ENCODE measurements around the gene PRKG1.
"Not testable (repeated sequence)": the region's sequence is repeated elsewhere in the genome, so short reads cannot be mapped to it uniquely, and the experiment has no call there.

PRKG1 gene

DNA sequence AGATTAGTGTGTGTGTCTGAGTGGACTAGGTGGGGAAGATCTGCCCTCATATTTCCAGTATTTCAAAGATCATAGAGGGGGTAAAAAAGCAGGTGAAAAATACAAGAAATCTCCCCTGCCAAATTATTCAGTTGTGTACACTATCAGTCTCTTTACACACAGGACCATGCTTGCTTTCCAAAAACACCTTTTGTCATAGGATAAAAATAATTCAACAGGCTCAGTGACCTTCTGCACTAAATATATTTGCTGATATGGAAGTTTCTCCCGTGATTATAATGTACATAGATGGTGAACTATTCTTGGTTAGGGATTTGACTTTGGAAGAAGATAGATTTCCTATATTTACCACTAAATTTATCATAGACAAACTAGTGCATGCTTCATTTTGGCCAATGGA is 649.8 kb downstream of the PRKG1 start:
- no peak for DNase-seq

DNA sequence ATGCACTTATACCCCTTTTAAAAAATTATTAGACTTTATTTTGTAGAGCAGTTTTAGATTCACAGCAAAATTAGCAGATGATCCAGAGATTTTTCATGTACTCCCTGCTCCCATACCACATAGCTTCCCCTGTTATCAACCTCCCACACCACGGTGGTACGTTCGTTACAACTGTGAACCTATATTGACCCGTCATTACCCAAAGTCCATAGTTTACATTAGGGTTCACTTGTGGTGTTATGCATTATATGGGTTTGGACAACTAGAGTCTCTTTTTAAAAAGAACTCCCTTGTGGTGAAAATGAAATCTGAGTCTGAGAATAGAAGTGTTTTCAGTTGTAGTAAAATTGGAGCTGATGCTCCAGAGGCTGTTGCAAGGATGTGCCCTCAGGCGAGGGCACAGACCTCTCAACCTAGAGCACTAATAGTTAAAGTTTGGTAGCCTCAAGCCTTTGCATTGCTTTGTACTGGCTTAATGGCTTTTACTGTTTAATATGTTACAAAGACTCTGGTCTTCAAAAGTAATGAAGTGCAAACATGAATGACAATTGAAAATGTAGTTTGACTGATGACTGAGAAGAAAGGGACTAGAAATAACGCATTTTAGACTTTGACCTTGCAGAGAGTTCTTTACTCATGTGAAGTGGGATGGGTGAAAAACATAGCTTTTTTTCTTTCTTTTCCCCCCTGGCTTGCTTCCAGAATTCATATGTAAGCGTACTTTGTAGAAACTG is 655.7 kb downstream of the PRKG1 start:
- no peak for DNase-seq

DNA sequence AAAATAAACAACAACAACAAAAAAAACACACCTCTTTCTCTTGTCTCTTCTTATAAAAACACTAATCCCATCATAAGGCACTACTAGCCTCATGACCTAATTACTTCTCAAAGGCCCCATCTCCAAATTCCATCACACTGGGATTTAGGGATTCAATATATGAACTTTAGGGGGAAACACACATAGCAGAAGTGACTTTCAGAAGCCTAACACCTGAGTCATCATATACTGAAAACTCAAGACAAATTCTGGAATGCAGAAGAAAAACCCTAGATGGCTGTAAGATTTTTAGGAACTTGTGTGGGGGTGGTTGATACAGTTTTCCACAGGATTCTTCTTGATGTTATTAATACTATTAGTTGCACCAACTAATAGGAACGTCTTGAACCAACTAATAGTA is 658.8 kb downstream of the PRKG1 start:
- no peak for DNase-seq

DNA sequence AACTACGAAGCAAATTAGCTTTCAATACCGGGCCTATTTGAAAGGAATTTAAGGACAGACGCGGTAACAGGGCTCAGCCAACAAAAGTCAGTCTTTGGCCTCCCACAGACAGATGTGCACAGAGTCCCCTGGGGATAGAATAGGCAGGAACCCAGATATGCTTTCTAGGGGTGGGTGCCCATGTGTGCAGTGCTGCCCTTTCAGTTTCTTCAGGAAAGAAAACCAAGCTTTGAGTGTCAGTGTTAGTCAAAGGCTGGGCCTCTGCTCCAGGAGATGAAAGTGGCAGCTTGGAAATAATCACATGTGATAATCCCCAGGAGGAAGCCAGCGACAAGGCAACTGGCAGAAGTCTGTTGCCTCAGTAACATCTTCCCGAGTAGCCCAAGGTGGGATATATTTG is 668.9 kb downstream of the PRKG1 start:
- DNase-seq, result no peak

DNA sequence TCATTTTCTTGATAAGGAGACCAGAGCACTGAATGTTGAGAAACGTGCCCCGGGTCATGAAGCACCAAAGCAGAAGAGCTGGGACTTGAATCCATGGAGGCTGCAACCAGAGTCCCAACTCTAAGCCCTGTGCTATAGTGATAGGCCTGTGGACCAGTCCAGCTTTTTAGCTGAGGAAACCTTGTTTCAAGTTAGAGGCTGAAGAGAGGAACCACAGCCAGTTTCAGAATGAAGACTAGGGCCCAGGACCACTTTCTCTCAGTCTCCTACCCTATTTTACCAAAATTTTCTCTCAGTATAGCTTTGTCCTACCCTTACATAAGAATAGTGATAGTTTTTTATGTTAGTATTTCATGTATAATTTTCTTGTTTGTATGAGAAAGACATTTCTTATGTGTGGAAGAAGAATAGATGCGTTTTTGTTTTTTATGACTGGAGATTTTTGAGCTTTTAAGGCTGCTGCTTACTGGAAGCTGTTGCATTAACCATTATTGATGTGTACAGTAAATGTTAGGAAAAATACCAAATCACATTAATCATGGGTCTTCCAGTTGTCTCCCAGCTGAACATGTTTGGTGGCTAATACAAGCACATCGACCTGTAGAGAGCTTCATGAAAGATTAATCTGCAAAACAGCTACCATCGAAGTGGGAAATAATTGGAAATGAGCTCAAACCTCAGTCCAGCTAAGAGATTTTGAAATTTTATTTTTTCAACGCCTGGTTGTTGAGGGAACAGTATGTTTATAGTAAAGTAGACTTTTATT is 670.1 kb downstream of the PRKG1 start:
- no peak for DNase-seq

DNA sequence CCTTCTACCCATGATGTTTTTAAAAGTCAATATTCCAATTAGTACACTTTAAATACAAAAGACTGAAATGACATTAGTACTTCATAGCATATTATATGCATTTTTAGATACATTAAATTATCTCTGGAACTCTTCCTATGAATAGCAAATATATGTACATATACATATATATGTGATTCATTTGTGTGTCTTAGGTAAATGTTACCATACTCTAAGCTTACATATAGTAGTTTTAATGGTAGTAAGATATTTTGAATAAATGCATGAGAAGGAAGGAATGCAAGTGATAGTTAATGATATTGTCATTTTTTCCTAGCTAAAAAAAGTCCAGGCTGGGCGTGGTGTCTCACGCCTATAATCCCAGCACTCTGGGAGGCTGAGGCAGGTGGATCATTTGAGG is 671.1 kb downstream of the PRKG1 start:
- DNase-seq, result no peak

DNA sequence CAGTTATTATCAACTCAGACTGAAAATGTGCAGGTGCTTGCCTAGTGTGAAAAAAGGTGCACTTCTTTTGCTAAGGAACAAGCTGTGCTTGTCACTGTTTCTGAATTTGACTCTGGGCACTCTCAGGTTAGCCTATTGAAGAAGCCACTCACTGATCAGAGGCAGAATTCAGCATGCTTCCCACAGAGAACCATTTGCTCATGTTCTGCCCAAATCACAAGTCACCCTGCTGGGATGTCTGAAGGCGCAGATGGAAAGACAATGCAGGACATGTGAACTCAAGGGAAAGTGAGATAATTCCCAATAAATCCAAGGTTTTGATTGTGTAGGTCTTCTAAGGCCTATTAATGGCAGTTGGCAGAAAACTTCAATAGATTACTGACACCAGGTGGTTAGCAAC is 672.9 kb downstream of the PRKG1 start:
- DNase-seq, result no peak

DNA sequence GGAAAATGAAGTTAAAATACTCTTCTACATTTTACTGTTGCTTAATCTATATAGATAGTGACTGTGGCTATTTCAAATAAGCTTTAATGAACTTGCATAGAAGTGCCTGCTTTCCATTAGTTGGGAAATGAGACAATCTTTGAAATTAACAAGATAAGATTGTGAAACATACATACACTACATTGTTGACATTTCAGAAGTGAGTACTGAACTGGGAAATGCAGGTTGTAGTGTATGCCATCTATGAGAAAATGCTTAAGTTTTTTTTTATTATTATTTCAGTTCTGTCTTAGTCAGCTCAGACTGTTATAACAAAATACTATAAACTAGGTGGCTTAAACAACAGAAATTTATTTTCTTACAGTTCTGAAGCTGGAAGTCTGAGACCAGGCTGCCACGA is 674.7 kb downstream of the PRKG1 start:
- DNase-seq, result no peak

DNA sequence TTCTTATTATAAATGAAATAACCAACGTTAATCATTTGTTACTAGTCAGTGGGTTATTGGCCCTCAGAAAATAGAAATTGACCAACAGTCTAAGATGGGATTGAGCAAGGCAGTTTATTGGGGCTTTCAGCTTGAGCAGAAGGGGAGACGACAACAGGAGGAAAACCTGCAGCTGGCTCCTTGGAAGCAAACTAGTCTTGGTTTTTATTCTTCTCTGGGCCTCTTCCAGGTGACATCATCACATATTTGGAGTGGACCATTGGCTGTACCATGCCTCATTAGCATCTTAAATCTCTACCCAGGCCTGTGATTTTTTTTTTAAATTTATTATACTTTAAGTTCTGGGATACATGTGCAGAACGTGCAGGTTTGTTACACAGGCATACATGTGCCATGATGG is 684.1 kb downstream of the PRKG1 start:
- DNase-seq, result no peak

DNA sequence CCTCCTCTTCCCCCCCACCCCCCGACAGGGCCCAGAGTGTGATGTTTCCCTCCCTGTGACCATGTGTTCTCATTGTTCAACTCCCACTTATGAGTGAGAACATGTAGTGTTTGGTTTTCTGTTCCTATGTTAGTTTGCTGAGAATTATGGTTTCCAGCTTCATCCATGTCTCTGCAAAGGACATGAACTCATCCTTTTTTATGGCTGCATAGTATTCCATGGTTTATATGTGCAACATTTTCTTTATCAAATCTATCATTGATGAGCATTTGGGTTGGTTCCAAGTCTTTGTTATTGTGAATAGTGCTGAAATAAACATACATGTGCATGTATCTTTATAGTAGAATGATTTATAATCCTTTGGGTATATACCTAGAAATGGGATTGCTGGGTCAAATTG is 684.6 kb downstream of the PRKG1 start:
- DNase-seq, result not testable (repeated sequence)

DNA sequence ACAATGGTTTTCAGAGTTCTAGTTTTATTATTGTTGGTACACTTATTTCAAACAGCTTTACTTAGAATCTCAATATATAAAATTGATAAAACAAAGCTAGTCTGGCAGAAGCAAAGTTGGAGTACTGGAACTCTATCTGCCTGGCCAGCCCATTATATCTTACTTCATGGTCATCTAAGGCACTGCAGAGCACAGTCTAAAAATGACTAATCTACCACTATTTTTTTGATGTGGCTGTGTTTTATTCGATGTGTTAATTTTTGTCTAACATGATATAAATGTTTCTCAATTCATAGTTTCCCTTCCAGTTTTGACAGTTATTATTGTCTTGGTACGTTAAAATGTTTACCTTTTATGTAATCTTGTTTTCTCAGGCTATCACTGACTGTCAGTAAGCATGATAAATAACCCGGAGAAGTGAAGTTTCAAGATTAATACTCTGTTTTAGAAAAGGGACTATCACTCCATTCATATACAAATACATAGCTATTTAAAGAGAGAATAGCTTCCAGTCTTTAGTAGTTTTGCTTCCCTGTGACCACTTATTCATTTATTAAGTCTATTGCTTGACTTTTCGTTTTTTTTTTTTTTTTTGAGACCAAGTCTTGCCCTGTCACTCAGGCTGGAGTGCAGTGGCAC is 685.7 kb downstream of the PRKG1 start:
- DNase-seq, result no peak

DNA sequence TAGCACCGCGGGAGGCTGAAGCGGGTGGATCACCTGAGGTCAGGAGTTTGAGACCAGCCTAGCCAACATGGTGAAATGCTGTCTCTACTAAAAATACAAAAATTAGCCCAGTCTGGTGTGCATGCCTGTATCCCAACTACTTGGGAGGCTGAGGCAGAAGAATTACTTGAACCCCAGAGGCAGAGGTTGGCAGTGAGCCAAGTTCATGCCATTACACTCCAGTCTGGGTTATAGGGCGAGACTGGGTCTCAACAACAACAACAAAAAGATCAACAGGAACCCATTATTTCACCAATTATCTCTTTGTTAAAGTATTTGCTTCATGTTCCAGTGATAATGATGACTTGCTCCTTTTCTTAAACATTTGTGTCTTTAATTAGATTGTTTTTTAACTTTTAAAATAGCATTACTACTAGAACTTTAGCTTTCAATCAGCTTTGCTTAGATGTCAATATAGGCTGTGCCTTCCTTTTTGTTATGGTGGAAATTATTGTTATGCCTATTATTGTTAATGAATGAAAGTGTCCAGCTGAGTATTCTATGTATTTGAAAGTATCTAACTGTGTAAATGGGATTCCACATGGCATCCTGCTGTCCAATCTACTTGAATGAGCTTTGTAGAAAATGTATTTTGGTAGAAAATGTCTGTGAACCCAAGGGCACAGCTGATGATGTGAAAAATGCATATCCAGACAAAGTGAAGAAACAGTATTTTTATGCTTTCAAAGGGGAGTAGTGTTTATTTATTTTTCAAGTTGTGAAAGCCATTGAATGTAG is 686.8 kb downstream of the PRKG1 start:
- no peak for DNase-seq

DNA sequence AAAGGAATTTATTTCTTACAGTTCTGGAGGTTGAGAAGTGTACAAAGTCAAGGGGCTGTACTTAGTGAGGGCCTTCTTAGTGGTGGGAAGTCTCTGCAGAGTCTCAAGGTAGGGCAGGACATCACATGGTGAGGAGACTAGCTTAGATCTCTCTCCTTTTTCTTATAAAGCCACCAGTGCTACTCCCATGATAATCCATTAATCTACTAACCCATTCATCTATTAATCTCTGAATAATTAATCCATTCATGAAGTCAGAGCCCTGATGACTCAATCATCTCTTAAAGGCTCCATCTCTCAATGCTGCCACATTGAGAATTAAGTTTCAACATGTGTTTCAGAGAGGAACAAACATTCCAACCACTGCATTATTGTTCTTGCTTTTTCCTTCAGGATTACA is 689.5 kb downstream of the PRKG1 start:
- DNase-seq, result no peak

DNA sequence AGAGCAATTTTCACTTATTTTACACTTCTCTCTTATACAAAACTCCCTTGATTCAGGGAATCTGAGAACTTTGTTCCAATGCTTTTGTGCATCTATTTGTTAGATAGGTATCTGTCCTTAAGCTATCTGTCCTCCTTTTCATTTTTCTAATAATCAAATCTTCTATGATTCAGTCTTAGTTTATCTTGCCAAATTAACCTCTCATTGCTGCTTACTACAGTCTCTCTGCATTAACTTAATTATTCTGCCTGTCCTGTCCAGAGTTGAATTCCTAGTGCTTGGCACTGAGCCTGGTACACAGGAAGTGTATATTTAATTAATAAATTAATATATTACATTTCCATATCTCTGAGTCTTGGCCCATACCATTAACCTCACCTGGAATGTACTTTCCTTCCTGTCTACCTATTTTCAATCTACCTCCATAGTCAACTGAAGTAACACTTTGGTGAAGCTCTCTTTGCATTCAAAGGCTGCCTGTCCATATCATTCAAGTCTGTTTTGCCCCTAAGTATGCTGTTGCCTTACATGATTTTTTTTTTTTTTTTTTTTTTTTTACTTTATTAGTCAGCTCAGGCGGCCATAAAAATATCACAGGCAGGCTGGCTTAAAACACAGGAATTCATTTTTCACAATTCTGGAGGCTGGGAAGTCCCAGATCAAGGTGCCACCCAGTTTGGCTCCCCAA is 691.1 kb downstream of the PRKG1 start:
- no peak for DNase-seq

DNA sequence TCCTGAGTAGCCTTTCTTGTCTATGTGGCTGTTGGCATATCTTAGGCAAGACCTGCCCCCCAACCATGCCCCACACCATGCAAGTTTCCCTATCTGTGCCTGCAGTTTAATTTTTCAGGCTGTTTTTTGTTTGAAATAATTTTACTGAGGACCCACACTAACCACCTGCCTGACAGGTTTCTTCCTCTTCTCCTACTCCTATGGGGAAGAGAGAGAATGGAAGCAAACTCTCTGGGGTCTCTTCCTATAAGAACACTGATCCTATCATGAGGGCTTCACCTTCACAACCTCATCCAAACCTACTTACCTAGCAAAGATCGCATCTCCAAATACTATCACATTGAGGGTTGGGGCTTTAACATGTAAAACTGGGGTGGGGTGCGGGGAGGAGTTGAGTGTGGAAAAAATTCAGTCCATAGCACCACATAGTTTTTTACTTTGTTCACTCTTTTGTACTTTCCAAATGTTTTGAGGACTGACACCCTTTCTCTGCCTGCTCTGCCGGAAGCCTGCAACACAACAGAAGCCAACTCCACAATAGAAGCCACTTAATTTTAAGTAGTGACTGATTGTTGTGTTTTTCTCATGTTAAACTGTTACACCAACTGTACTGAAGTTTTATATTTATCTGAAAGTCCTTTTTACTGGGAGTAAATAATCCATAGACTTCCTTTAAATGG is 692.3 kb downstream of the PRKG1 start:
- DNase-seq, result no peak

DNA sequence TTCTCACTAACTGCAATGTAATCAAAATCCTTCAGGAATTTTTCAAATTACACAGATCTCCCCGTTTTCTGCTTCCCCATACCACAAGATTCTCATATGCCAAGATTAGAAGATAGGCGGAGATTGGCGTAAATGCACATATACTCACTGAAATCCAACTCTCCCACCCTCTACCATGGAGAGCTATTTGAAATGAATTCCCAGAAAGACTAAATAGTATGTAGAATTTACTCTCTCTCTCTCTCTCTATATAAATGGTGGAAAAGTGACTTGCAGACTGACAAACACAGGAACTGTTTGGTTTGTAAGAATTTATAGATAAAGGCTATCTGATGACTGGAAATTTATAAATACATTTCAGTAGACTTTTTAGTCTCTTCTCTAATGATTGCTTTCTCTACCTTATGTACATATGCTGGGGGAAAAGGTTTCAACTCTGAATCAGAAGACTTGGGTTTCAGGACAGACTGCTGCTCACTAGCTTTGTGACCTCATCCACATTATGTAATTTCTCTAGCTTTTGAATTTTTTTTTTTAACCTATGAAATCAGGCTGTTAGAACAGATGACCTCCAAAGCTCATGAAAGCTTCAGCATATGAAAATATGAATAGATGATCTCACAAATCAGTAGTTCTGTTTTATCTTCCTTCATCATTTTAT is 692.9 kb downstream of the PRKG1 start:
- no peak for DNase-seq

DNA sequence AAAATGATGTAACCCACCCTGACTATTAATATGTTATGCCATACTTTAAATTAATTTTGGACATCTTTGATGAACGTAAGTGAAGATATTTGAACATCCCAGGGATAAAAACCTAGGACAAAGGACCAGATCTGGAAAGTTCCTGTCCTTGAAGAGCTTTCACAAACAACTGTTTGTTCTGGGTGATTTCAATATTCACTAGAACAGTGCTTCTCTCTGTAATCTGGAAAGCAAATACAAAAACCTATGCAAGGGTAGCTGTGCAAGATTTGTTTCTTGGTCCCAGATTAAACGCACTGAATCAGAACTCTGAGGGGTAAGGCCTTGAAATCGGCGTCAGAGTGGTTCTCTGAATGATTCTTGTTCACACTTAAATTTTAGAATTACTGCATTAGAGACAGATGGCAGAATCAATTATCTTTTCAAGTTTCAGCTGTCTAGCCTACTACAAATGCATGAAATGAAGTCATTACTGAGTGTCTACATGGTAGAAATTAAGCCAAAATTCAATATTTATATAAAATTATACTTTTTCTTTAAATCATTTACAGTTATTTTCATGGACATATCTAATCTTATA is 694.7 kb downstream of the PRKG1 start:
- DNase-seq, result no peak

DNA sequence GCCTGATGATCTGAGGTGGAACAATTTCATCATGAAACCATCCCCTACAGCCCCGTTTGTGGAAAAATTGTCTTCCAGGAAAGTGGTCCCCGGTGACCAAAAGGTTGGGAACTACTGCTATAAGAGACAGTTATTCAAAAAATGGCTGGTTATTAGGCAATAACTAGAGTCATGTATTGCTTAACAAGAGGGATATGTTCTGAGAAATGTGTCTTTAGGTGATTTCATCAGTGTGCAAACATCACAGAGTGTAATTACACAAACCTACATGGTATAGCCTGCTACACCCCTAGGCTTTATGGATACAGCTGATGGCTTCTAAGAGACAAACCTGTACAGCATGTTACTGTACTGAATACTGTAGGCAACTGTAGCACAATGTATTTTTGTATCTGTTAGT is 696.4 kb downstream of the PRKG1 start:
- DNase-seq, result no peak

DNA sequence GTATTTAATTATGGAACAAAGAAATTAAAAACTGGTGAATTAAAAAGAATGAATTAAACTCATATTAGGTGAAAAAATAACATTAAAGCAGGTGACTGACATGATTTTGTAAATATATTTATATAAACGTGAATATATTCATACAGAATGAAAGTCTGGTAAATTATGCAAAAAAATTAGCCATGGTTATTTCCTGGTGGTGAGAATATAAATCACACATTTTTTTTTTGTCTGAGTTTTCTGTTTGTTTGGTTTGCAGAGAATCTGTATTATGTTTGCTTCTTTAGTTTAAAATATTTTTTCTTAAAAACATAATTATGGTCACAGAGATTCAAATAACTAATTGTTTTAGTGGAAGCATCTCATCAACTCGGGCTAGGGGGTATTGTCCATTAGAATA is 698.1 kb downstream of the PRKG1 start:
- DNase-seq, result no peak

DNA sequence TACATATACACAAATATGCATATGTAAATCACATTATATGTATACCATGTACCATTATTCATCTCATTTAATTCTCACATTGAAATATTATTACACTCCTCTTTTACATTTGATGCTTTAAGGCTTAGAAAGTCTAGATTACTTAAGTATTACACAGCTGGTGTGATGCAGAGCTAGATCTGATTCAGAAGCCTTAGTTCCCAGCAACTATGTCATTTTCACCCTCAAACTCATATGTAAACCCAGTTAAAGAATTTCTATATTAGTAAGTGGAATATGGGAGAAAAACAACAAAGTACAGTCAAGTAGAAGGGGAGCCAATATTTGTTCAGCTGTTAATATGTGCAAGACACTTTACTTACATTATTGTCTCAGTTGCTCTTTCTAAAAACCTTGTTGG is 699.4 kb downstream of the PRKG1 start:
- no peak for DNase-seq

DNA sequence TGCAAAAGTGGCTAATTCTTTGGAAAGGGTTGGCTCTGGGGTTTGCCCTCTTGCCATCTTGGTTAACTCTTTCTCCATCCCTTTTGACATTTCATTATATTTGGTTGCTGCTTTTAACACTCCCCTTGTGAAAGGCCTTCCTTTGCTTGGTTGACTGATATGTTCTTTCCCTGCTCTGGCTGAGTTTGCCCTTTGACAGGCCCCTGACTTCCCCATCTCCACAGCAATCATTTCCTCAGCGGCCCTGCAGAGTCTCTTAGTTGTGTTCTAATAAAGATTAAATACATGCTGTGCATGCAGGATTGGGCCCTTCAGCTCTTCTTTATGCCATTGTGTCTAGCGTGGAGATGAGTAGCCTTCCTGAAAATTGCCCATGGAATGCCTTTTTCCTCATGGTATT is 709.7 kb downstream of the PRKG1 start:
- no peak for DNase-seq

Data from NCI-H1436 treated with DMSO at 0.1 percent for 48 hours (cell line).